Activated CD4-positive, alpha-beta T cell treated with anti-CD3 and anti-CD28 coated beads, Interleukin-2, amount 10 ng/mL, durations not matched to agents 7 days and 5 days (primary cell): ENCODE data around the gene TRPM2. TPM values are rescaled to one million over a fixed set of nuclear protein-coding genes. Genes with fewer than 3 reads are reported as not detected.
A peak's percentile ranks its signal among the peaks of the same experiment; 100 is the strongest.

ENCODE experiments used
- CTCF ChIA-PET: fragments of 350-600 bp; sonication (Branson Sonifier 250); formaldehyde crosslinking; loops from one replicate; lab custom pipeline; 2021; ENCODE audit warnings: antibody characterized with exemption; lab: Charles Lee
- POLR2A ChIA-PET: fragments of 350-600 bp; sonication (Branson Sonifier 250); formaldehyde crosslinking; loops from one replicate; lab custom pipeline; 2021; ENCODE audit warnings: antibody characterized with exemption; lab: Charles Lee
- DNase-seq: peaks from one replicate; pipeline ENCODE4 v3.0.0-alpha.2; 2020
- H3K27ac Mint-ChIP-seq: one replicate; pipeline ENCODE4 v1.8.0; 2021; ENCODE audit warnings: mild to moderate bottlenecking, moderate library complexity, mixed read lengths
- H3K27me3 Mint-ChIP-seq: one replicate; pipeline ENCODE4 v1.8.0; 2021; ENCODE audit warnings: mixed read lengths
- H3K36me3 Mint-ChIP-seq: one replicate; pipeline ENCODE4 v1.8.0; 2021; ENCODE audit warnings: low read depth, mixed read lengths
- H3K4me1 Mint-ChIP-seq: one replicate; pipeline ENCODE4 v1.8.0; 2021; ENCODE audit warnings: mixed read lengths
- H3K4me3 Mint-ChIP-seq: one replicate; pipeline ENCODE4 v1.8.0; 2021; ENCODE audit warnings: mild to moderate bottlenecking, moderate library complexity, mixed read lengths
- H3K9me3 Mint-ChIP-seq: one replicate; pipeline ENCODE4 v1.8.0; 2021; ENCODE audit warnings: mixed read lengths
- total RNA-seq, 2 experiments: library from RNA; stranded (reverse); gene quantifications; one replicate each; pipeline ENCODE4 v1.2.3, GENCODE V29; 2021

TRPM2 gene
- total RNA-seq, 2 experiments from 2014 or later = 13.9 to 15.2 TPM

- ChIA-PET CTCF (no interaction called here), POLR2A (no interaction called here)
- peaks cover 15% of the 10 kb centered on the region for H3K36me3 Mint-ChIP-seq
- H3K27ac Mint-ChIP-seq = no peak overlapping the region
- no peak for DNase-seq
- no peaks in the 10 kb centered on the region for H3K4me1 Mint-ChIP-seq
- peaks cover 8% of the 10 kb centered on the region for H3K9me3 Mint-ChIP-seq
- no peak overlapping the region for H3K4me3 Mint-ChIP-seq
- no peaks in the 10 kb centered on the region for H3K27me3 Mint-ChIP-seq
Measured at GRCh38 chr21:44366586-44367211, 13.3 kb downstream of the TRPM2 start.

- peaks cover 6% of the 10 kb centered on the region for H3K4me1 Mint-ChIP-seq
- POLR2A ChIA-PET = no interaction called here
- no peaks in the 10 kb centered on the region for H3K9me3 Mint-ChIP-seq
- H3K27me3 Mint-ChIP-seq = peaks cover 2% of the 10 kb centered on the region
- H3K27ac Mint-ChIP-seq = no peak overlapping the region
- CTCF ChIA-PET = interaction anchor here (1.2 kb wide), 2 partner anchors 12 to 125 kb away, joined by 3 to 4 read pairs; no protein-coding TSS in a partner anchor
- no peak overlapping the region for H3K4me3 Mint-ChIP-seq
- no peak for DNase-seq
- peaks cover 14% of the 10 kb centered on the region for H3K36me3 Mint-ChIP-seq
Measured at GRCh38 chr21:44368711-44369446, 15.5 kb downstream of the TRPM2 start.

DNA sequence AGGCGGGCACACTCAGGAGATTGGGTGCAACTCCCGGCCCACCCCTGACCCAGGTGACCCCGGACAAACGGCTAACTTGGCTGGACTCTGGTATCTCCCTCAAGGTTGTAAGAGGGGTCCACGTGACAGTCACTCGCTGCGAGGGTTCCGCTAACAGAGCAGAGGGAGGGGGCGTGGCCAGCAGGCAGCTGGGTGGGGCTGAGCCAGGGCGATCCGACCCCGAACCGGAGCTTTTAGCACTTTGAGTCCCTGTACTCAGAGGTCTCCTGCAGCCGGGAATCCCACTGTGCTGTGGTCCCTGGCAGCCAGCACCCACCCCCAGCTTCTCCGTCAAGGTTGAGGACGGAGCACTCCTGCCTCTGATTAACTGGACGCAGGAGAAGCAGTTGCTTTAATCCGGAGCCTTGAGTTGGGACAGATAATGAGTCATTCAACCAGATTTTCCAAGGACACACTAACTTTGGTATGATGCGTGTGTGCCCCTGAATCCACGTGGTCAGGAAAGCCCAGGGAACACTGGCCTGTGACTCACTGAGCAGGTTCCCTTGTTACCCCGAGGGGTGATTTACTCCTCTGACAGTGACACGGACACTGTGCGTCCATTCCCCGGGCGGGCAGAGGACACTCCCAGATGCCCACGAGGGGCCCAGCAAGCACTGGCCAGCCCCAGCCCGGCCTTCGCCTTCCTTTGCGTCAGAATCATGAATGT, 16.8 kb downstream of the TRPM2 start:
- peaks cover 3% of the 10 kb centered on the region for H3K9me3 Mint-ChIP-seq
- DNase-seq = no peak
- no peak overlapping the region for H3K4me3 Mint-ChIP-seq
- peaks cover 23% of the 10 kb centered on the region for H3K36me3 Mint-ChIP-seq
- peaks cover 18% of the 10 kb centered on the region for H3K4me1 Mint-ChIP-seq
- H3K27ac Mint-ChIP-seq = no peak overlapping the region
- ChIA-PET CTCF (no interaction called here), POLR2A (no interaction called here)
- peaks cover 2% of the 10 kb centered on the region for H3K27me3 Mint-ChIP-seq

DNA sequence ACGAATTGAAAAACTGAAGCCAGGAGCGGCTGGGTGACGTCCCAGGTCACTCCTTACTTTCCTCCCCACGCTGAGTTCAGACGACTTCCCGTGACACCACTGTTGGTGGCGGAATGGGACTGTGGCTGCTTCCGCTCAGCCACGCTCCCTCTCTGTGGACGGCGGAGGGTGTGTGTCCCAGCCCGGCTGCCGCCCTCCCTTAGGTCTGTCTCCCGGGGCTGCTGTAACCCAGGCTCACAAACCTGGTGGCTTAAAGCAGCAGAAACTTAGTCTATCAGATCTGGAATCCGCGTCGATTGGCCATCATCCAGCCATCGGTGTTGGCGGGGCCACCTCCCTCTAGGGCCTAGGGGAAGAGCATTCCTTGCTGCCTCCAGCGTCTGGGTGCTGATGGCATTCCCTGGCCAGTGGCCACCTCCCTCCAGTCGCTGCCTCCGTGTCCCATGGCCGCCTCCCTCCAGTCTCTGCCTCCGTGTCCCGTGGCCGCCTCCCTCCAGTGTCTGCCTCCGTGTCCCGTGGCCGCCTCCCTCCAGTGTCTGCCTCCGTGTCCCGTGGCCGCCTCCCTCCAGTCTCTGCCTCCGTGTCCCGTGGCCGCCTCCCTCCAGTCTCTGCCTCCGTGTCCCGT, 17.5 kb downstream of the TRPM2 start:
- H3K4me3 Mint-ChIP-seq = no peak overlapping the region
- peaks cover 25% of the 10 kb centered on the region for H3K4me1 Mint-ChIP-seq
- H3K9me3 Mint-ChIP-seq = peaks cover 3% of the 10 kb centered on the region
- CTCF ChIA-PET = no interaction called here
- H3K36me3 Mint-ChIP-seq = peaks cover 29% of the 10 kb centered on the region
- no peak for DNase-seq
- POLR2A ChIA-PET = no interaction called here
- peaks cover 2% of the 10 kb centered on the region for H3K27me3 Mint-ChIP-seq
- no peak overlapping the region for H3K27ac Mint-ChIP-seq

GRCh38 chr21:44371596-44371995, 18.2 kb downstream of the TRPM2 start:
- Mint-ChIP-seq H3K4me3 (no peak overlapping the region), H3K27ac (no peak overlapping the region), H3K9me3 (peaks cover 3% of the 10 kb centered on the region), H3K4me1 (peaks cover 29% of the 10 kb centered on the region), H3K27me3 (peaks cover 2% of the 10 kb centered on the region), H3K36me3 (peaks cover 35% of the 10 kb centered on the region)
- ChIA-PET POLR2A (no interaction called here), CTCF (interaction anchor here (0.6 to 1.0 kb wide), 2 partner anchors 13 to 37 kb away, joined by 3 read pairs; no protein-coding TSS in a partner anchor)
- no peak for DNase-seq

DNA sequence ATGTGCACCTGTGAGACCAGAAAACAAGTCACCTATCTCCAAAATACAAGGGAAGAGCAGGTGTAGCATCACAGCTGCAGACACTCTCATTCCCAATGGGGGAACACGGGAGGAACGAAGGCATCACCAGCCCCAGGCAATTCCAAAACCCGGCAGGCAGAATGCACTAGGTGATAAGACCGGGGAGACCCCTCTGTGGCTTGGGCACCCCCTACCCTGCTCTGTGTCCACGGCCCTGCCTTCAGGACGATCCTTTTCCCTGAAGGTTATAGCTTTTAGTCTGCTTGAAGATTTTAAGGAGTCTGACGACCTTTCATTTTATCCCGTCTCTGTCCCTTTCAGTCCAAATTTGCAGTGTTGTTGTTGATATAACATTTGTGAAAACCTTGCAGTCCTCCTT, 19.2 kb downstream of the TRPM2 start:
- H3K4me3 Mint-ChIP-seq = no peak overlapping the region
- peaks cover 2% of the 10 kb centered on the region for H3K27me3 Mint-ChIP-seq
- H3K9me3 Mint-ChIP-seq = peaks cover 3% of the 10 kb centered on the region
- DNase-seq = no peak
- peaks cover 29% of the 10 kb centered on the region for H3K4me1 Mint-ChIP-seq
- no peak overlapping the region for H3K27ac Mint-ChIP-seq
- POLR2A ChIA-PET = no interaction called here
- CTCF ChIA-PET = interaction anchor here (1.0 to 1.3 kb wide), 3 partner anchors 9 to 19 kb away, joined by 3 to 4 read pairs (median 4); partner anchors contain the start of gene TRPM2
- peaks cover 38% of the 10 kb centered on the region for H3K36me3 Mint-ChIP-seq

DNA sequence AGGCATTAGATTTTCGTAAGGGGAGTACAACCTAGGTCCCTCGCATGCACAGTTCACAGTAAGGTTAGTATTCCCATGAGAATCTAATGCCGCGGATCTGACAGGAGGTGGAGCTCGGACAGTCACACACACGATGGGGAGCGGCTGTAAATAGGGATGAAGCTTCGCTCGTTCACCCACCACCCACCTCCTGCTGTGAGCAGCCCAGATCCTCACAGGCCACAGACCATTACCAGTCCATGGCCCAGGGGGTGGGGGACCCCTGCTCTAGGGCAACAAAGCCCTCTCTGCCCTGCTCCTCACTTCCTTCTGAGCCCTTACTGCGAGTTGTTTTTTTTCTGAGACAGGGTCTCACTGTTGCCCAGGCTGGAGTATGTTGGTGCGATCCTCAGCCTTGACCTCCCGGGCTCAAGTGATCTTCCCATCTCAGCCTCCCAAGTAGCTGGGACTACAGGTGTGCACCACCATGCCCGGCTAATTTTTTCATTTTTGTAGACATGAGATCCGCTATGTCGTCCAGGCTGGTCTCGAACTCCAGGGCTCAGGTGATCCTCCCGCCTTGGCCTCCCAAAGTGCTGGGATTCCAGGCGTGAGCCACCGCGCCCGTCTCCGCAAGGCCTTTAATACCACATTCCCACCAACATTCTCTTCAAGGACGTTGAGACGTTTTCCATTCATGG, 21.3 kb downstream of the TRPM2 start:
- DNase-seq = no peak
- Mint-ChIP-seq H3K27me3 (peaks cover 2% of the 10 kb centered on the region), H3K27ac (peak overlapping the region; percentile 34), H3K36me3 (peaks cover 43% of the 10 kb centered on the region), H3K4me1 (peaks cover 29% of the 10 kb centered on the region), H3K4me3 (peak overlapping the region; percentile 4), H3K9me3 (peaks cover 3% of the 10 kb centered on the region)
- CTCF ChIA-PET = no interaction called here
- POLR2A ChIA-PET = no interaction called here

GRCh38 chr21:44375281-44375651, 21.8 kb downstream of the TRPM2 start:
- Mint-ChIP-seq H3K9me3 (peaks cover 3% of the 10 kb centered on the region), H3K27me3 (peaks cover 2% of the 10 kb centered on the region), H3K36me3 (peaks cover 43% of the 10 kb centered on the region), H3K4me3 (peak overlapping the region; percentile 4), H3K27ac (peak overlapping the region; percentile 34), H3K4me1 (peaks cover 29% of the 10 kb centered on the region)
- CTCF ChIA-PET = no interaction called here
- peak; percentile 64 for DNase-seq
- POLR2A ChIA-PET = no interaction called here

- Mint-ChIP-seq H3K36me3 (peaks cover 42% of the 10 kb centered on the region), H3K9me3 (peaks cover 3% of the 10 kb centered on the region), H3K27me3 (peaks cover 2% of the 10 kb centered on the region), H3K4me1 (peaks cover 29% of the 10 kb centered on the region), H3K27ac (no peak overlapping the region), H3K4me3 (no peak overlapping the region)
- no peak for DNase-seq
- ChIA-PET POLR2A (no interaction called here), CTCF (no interaction called here)
Measured at GRCh38 chr21:44375761-44376241, 22.4 kb downstream of the TRPM2 start.

GRCh38 chr21:44376606-44377005, 23.2 kb downstream of the TRPM2 start:
- no peak overlapping the region for H3K4me3 Mint-ChIP-seq
- H3K9me3 Mint-ChIP-seq = peaks cover 3% of the 10 kb centered on the region
- peaks cover 2% of the 10 kb centered on the region for H3K27me3 Mint-ChIP-seq
- ChIA-PET CTCF (no interaction called here), POLR2A (no interaction called here)
- no peak for DNase-seq
- no peak overlapping the region for H3K27ac Mint-ChIP-seq
- peaks cover 42% of the 10 kb centered on the region for H3K36me3 Mint-ChIP-seq
- peaks cover 29% of the 10 kb centered on the region for H3K4me1 Mint-ChIP-seq

DNA sequence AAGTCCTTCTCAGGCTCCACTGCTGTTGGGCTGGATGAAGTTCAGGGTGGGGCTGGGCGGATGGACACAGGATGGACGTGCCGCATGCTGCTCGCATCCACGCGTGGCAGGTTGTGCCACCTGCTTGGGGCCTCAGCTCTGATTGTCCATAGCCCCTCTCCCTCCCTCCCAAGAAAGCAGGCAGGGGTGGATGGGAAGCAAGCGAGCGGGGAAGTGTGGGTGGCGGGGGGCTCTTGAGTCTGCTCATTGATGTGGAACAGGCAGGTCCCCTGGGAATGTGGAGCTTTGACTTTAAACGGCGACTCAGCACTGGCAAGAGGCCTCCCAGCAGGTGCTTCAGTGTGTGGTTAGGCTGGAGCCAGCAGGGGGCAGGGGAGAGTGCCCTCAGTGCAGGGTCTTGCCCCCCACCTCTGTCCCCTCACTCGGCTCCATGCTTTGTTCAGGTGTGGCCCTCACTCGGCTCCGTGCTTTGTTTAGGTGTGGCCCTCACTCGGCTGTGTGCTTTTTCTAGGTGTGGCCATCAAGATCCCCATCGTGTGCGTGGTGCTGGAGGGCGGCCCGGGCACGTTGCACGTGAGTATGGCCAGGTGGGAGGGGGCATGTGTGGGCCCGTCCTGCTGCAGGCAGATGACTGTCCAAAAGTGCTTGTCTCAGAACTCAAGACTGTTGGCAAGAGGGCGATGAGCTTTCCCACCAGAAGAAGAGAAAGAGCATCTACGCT, 23.9 kb downstream of the TRPM2 start:
- H3K4me3 Mint-ChIP-seq = no peak overlapping the region
- CTCF ChIA-PET = no interaction called here
- H3K27me3 Mint-ChIP-seq = no peaks in the 10 kb centered on the region
- H3K36me3 Mint-ChIP-seq = peaks cover 44% of the 10 kb centered on the region
- POLR2A ChIA-PET = no interaction called here
- H3K27ac Mint-ChIP-seq = no peak overlapping the region
- H3K4me1 Mint-ChIP-seq = peaks cover 29% of the 10 kb centered on the region
- peaks cover 5% of the 10 kb centered on the region for H3K9me3 Mint-ChIP-seq
- no peak for DNase-seq
